ENCODE results near the gene MBOAT2. TPM values are rescaled to one million over a fixed set of nuclear protein-coding genes. Genes with fewer than 3 reads are reported as not detected.

MBOAT2 gene
- total and polyA plus RNA-seq, 2 experiments from 2014 or later: 15.9 to 22.7 TPM

- TF ChIP-seq CTCF (conservative IDR thresholded peaks at IDR 0.05; ENCODE audit: low read depth in 2 of 2) (no peak), EZH2phosphoT487 (IDR thresholded peaks at IDR 0.05; ENCODE audit: unreplicated experiment) (no peak), NANOG (IDR thresholded peaks at IDR 0.05; ENCODE audit: borderline replicate concordance) (no peak), CREB1 (CRISPR knock-in tag; IDR thresholded peaks at IDR 0.05; ENCODE audit: low read depth) (no peak), JUNB (IDR thresholded peaks at IDR 0.05; ENCODE audit: unreplicated experiment) (no peak), ZNF331 (CRISPR knock-in tag; IDR thresholded peaks at IDR 0.05; ENCODE audit: low read depth) (no peak)
Measured at GRCh38 chr2:8831516-8831915, 172.0 kb downstream of the MBOAT2 start (continued).

- TF ChIP-seq NANOG (IDR thresholded peaks at IDR 0.05; ENCODE audit: borderline replicate concordance) (no peak), JUNB (IDR thresholded peaks at IDR 0.05; ENCODE audit: unreplicated experiment) (no peak), POLR2AphosphoS5 (IDR thresholded peaks at IDR 0.05; ENCODE audit: low read depth) (no peak)
- H3K4me1 Mint-ChIP-seq: peaks cover 11% of the 10 kb centered on the region; the same call in 2 of the 3 replicates
- DNase-seq (ENCODE audit: low spot score) (peak; percentile 12), ATAC-seq (no peak)
- no peak overlapping the region; the same call in 1 of the 2 replicates for H3K27ac Mint-ChIP-seq
- H3K36me3 Mint-ChIP-seq (ENCODE audit: low read depth): peaks cover 10% of the 10 kb centered on the region
- H3K9me3 Mint-ChIP-seq: no peaks in the 10 kb centered on the region
- no peak overlapping the region for H3K4me3 Mint-ChIP-seq
- Histone ChIP-seq H3K4me2 (no peak overlapping the region), H3K27ac (ENCODE audit: low read depth) (no peak overlapping the region), H3K4me3 (no peak overlapping the region), H2AFZ (no peak overlapping the region), H3K36me3 (ENCODE audit: insufficient read depth) (no peaks in the 10 kb centered on the region), H3K9me2 (ENCODE audit: insufficient read depth) (no peaks in the 10 kb centered on the region), H3K27me3 (ENCODE audit: insufficient read depth) (no peaks in the 10 kb centered on the region), H3K4me1 (ENCODE audit: insufficient read depth) (no peaks in the 10 kb centered on the region), H4K20me1 (replicated peaks; ENCODE audit: insufficient read depth) (no peaks in the 10 kb centered on the region; the same call in none of the 2 replicates), H3F3A (replicated peaks; ENCODE audit: low read depth) (no peaks in the 10 kb centered on the region), H3K79me2 (replicated peaks; ENCODE audit: insufficient read depth) (peaks cover 28% of the 10 kb centered on the region)
- H3K27me3 Mint-ChIP-seq (ENCODE audit: insufficient read depth, low read depth, poor library complexity): peaks cover 2% of the 10 kb centered on the region
Measured at GRCh38 chr2:8827729-8828128, 175.8 kb downstream of the MBOAT2 start.

DNA sequence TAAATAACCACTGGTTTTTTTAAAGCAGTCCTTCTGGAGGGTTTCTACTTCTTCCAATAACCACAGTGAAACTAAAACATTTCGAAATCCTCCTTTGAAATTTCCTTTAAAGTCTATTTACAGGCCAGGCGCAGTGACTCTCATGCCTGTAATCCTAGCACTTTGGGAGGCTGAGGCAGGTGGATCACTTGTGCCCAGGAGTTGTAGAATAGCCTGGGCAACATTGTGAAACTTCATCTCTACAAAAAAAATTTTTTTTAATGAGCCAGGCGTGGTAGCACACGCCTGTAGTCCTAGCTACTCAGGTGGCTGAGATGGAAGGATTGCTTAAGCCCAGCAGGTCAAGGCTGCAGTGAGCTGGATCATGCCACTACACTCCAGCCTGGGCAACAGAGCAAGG is 181.3 kb downstream of the MBOAT2 start:
- ATAC-seq: no peak
- no peaks in the 10 kb centered on the region for H3K9me2 ChIP-seq (ENCODE audit: insufficient read depth)
- no peak for TF ChIP-seq EZH2 (IDR thresholded peaks at IDR 0.05; ENCODE audit: low read depth, unreplicated experiment)
- no peak for TF ChIP-seq EZH2phosphoT487 (IDR thresholded peaks at IDR 0.05; ENCODE audit: unreplicated experiment)
- TF ChIP-seq JUNB (IDR thresholded peaks at IDR 0.05; ENCODE audit: unreplicated experiment): no peak
- TF ChIP-seq, protein P1, sequence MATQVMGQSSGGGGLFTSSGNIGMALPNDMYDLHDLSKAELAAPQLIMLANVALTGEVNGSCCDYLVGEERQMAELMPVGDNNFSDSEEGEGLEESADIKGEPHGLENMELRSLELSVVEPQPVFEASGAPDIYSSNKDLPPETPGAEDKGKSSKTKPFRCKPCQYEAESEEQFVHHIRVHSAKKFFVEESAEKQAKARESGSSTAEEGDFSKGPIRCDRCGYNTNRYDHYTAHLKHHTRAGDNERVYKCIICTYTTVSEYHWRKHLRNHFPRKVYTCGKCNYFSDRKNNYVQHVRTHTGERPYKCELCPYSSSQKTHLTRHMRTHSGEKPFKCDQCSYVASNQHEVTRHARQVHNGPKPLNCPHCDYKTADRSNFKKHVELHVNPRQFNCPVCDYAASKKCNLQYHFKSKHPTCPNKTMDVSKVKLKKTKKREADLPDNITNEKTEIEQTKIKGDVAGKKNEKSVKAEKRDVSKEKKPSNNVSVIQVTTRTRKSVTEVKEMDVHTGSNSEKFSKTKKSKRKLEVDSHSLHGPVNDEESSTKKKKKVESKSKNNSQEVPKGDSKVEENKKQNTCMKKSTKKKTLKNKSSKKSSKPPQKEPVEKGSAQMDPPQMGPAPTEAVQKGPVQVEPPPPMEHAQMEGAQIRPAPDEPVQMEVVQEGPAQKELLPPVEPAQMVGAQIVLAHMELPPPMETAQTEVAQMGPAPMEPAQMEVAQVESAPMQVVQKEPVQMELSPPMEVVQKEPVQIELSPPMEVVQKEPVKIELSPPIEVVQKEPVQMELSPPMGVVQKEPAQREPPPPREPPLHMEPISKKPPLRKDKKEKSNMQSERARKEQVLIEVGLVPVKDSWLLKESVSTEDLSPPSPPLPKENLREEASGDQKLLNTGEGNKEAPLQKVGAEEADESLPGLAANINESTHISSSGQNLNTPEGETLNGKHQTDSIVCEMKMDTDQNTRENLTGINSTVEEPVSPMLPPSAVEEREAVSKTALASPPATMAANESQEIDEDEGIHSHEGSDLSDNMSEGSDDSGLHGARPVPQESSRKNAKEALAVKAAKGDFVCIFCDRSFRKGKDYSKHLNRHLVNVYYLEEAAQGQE (IDR thresholded peaks at IDR 0.05; ENCODE audit: unreplicated experiment): no peak
- TF ChIP-seq, protein P2, sequence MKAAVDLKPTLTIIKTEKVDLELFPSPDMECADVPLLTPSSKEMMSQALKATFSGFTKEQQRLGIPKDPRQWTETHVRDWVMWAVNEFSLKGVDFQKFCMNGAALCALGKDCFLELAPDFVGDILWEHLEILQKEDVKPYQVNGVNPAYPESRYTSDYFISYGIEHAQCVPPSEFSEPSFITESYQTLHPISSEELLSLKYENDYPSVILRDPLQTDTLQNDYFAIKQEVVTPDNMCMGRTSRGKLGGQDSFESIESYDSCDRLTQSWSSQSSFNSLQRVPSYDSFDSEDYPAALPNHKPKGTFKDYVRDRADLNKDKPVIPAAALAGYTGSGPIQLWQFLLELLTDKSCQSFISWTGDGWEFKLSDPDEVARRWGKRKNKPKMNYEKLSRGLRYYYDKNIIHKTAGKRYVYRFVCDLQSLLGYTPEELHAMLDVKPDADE (IDR thresholded peaks at IDR 0.05): no peak

More for the DNA sequence above, 181.3 kb downstream of the MBOAT2 start:
- no peaks in the 10 kb centered on the region for H3K27me3 ChIP-seq (ENCODE audit: insufficient read depth)
- no peaks in the 10 kb centered on the region for H3K9me3 Mint-ChIP-seq
- no peaks in the 10 kb centered on the region for H3K36me3 ChIP-seq (ENCODE audit: insufficient read depth)
- no peak overlapping the region for H3K4me2 ChIP-seq
- H3K27me3 Mint-ChIP-seq (ENCODE audit: insufficient read depth, low read depth, poor library complexity): no peaks in the 10 kb centered on the region
- H4K20me1 ChIP-seq (replicated peaks; ENCODE audit: insufficient read depth): no peaks in the 10 kb centered on the region
- H3K4me3 ChIP-seq: no peak overlapping the region
- no peaks in the 10 kb centered on the region for H3F3A ChIP-seq (replicated peaks; ENCODE audit: low read depth)
- H3K27ac Mint-ChIP-seq: no peak overlapping the region
- DNase-seq (ENCODE audit: low spot score): no peak
- H3K79me2 ChIP-seq (replicated peaks; ENCODE audit: insufficient read depth): no peaks in the 10 kb centered on the region
- no peak overlapping the region for H3K4me3 Mint-ChIP-seq
- H3K27ac ChIP-seq (ENCODE audit: low read depth): no peak overlapping the region
- H3K36me3 Mint-ChIP-seq (ENCODE audit: low read depth): peaks cover 10% of the 10 kb centered on the region
- no peaks in the 10 kb centered on the region for H3K4me1 Mint-ChIP-seq
- no peaks in the 10 kb centered on the region for H3K4me1 ChIP-seq (ENCODE audit: insufficient read depth)
- no peak overlapping the region for H2AFZ ChIP-seq

Data from GM23338 (cell line).